Measurements from ENCODE around the gene SOWAHC. TPM values are rescaled to one million over a fixed set of nuclear protein-coding genes. Genes with fewer than 3 reads are reported as not detected.

The SOWAHC gene
- total and polyA plus RNA-seq, 2 of the 13 experiments (the other 11 are each of a cell fraction or from before 2014, with no cell fraction given), result 21.2 to 22.5 TPM

GRCh38 chr2:109632158-109632789, 18.1 kb downstream of the SOWAHC start (continued):
- peak; percentile 65; the same call in 1 of the 2 replicates for TF ChIP-seq HMGXB3 (CRISPR knock-in tag; IDR thresholded peaks at IDR 0.05; ENCODE audit: borderline replicate concordance)
- TF ChIP-seq PBX3 (CRISPR knock-in tag; IDR thresholded peaks at IDR 0.05; ENCODE audit: borderline replicate concordance), result no peak
- TF ChIP-seq RARG (CRISPR knock-in tag; IDR thresholded peaks at IDR 0.05; ENCODE audit: low read depth), result peak; percentile 65; the same call in 1 of the 2 replicates
- TF ChIP-seq ZNF598 (CRISPR knock-in tag; IDR thresholded peaks at IDR 0.05; ENCODE audit: borderline replicate concordance), result 0 out of 2 replicates have a peak, but pooled peaks have one; percentile 29
- no peak for TF ChIP-seq NCOA5 (CRISPR knock-in tag; IDR thresholded peaks at IDR 0.05)
- TF ChIP-seq PRDM10 (CRISPR knock-in tag; IDR thresholded peaks at IDR 0.05; ENCODE audit: low read depth), result peak; percentile 70
- TF ChIP-seq MLXIP (CRISPR knock-in tag; IDR thresholded peaks at IDR 0.05; ENCODE audit: borderline replicate concordance), result no peak
- no peak for TF ChIP-seq ZNF333 (CRISPR knock-in tag; IDR thresholded peaks at IDR 0.05; ENCODE audit: borderline replicate concordance)
- no peak for TF ChIP-seq TCF12 (IDR thresholded peaks at IDR 0.05)
- 0 out of 2 replicates have a peak, but pooled peaks have one; percentile 50 for TF ChIP-seq TCF12 (CRISPR knock-in tag; IDR thresholded peaks at IDR 0.05)
- 0 out of 2 replicates have a peak, but pooled peaks have one; percentile 27 for TF ChIP-seq POGK (CRISPR knock-in tag; conservative IDR thresholded peaks at IDR 0.05)
- no peak for TF ChIP-seq ZNF251 (CRISPR knock-in tag; IDR thresholded peaks at IDR 0.05)
